NB4 (cell line): ENCODE results near the gene FBN1.

ENCODE experiments used
- DNase-seq: peaks from one replicate; pipeline ENCODE4 v3.0.0; 2010; ENCODE audit warnings: low read depth
- H3K4me3 ChIP-seq: one replicate; pipeline ENCODE4 v1.5.1; 2011; ENCODE audit warnings: mild to moderate bottlenecking, low read depth, low read length, moderate library complexity
- MYC ChIP-seq: IDR thresholded peaks from 2 replicates; pipeline ENCODE4 v1.6.1; 2011; ENCODE audit warnings: low read depth, low read length
- POLR2A ChIP-seq: IDR thresholded peaks from 2 replicates; pipeline ENCODE4 v1.6.1; 2011; ENCODE audit warnings: mild to moderate bottlenecking; ENCODE audit not compliant: insufficient read length; ENCODE audit errors: extremely low read depth
- TF ChIP-seq, protein P1 (sequence below): IDR thresholded peaks from 2 replicates; pipeline ENCODE4 v1.6.1; 2011; ENCODE audit warnings: low read depth, low read length
- TF ChIP-seq, protein P2 (sequence below): IDR thresholded peaks from one replicate; pipeline ENCODE4 v1.5.1; 2012; ENCODE audit warnings: low read depth, low read length

FBN1 gene

DNA sequence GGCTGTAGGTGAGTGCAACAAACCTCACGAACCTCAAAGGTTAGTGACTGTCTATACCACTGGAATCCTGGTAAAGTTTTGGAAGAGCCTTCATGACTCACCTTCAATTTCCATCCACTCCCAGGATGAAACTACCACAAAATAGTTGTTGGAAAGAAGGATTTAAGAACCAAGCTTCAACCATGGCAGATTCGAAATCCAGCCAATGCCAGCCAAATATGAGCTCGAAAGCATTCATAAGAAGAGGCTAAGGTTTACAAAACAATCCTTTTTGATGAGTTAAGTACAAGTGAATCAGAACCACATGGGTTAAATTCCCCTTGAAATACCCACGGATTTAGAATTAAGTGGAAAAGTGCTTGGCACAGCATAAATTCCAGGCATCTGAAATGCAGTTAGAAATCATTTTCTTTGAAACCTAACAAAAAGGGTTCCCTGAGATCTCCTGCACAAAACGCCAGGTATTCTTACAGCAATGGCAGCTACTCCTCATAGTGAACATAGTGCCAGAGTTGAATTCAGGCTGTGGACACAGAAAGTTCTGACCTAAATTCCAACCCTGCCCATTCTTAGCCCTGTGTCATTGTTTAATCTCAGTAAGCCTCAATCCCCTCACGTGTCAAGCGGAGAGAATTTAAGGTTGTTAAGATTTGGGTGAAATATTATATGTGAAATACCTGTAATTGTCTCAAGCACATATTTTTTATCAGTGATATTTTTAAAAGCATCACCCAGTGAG is 89.2 kb downstream of the FBN1 start:
- TF ChIP-seq, protein P1, sequence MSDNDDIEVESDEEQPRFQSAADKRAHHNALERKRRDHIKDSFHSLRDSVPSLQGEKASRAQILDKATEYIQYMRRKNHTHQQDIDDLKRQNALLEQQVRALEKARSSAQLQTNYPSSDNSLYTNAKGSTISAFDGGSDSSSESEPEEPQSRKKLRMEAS, result no peak
- no peak for TF ChIP-seq MYC
- TF ChIP-seq POLR2A, result no peak
- TF ChIP-seq, protein P2, sequence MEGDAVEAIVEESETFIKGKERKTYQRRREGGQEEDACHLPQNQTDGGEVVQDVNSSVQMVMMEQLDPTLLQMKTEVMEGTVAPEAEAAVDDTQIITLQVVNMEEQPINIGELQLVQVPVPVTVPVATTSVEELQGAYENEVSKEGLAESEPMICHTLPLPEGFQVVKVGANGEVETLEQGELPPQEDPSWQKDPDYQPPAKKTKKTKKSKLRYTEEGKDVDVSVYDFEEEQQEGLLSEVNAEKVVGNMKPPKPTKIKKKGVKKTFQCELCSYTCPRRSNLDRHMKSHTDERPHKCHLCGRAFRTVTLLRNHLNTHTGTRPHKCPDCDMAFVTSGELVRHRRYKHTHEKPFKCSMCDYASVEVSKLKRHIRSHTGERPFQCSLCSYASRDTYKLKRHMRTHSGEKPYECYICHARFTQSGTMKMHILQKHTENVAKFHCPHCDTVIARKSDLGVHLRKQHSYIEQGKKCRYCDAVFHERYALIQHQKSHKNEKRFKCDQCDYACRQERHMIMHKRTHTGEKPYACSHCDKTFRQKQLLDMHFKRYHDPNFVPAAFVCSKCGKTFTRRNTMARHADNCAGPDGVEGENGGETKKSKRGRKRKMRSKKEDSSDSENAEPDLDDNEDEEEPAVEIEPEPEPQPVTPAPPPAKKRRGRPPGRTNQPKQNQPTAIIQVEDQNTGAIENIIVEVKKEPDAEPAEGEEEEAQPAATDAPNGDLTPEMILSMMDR, result no peak
- no peak for DNase-seq
- H3K4me3 ChIP-seq, result no peak overlapping the region

DNA sequence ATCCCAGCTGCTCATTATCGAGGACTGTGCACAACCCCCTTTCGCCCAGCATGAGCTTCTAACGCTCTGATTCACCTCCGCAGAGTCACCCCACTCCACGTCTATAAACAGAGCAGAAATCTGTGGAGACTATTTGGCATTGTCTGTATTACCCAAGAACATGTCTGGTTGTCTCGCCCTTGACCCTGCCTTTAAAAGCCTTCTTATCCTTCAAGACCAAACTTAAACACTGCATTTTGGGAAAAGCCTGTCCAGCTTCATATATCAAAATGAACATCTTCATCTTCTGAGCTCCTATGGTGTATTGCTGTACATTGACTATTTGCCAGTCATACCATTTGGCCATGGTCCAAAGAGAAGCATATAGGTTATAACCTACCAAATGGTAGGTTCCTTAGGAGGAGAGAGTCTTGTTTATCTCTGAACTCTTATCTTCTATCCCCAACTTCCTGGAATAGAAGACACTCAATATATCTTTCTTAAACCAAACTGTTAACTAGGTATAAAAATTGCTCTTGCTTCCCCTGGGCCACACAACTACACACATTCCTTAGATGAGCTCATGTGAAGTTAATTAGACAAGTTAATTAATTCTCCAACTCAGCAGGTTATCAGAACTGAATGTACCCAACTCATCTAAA is 90.1 kb downstream of the FBN1 start:
- no peak for TF ChIP-seq POLR2A
- no peak for TF ChIP-seq MYC
- TF ChIP-seq, protein P1, result no peak
- TF ChIP-seq, protein P2, result no peak
- DNase-seq, result no peak
- no peak overlapping the region for H3K4me3 ChIP-seq

DNA sequence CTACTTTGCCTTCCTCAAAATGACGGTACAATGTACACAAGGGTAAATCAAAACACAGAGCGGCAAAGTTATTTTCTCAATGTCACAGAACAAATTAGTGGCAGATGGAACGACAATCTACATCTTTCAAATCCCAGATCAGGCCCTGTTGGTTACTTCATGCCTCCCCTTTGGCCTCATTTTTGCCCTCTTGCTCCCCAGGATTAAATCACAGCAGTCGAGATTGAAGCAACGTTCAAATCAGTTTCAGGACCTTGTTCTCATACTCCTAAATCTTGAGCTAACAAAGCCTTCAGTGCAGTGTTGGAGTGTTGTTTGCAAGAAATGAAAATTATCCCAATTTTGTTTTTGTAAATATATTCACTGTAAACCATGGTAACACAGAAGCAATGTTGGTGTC is 91.4 kb downstream of the FBN1 start:
- TF ChIP-seq MYC (no peak), POLR2A (no peak)
- TF ChIP-seq, protein P2, result no peak
- TF ChIP-seq, protein P1, result no peak
- no peak overlapping the region for H3K4me3 ChIP-seq
- no peak for DNase-seq

DNA sequence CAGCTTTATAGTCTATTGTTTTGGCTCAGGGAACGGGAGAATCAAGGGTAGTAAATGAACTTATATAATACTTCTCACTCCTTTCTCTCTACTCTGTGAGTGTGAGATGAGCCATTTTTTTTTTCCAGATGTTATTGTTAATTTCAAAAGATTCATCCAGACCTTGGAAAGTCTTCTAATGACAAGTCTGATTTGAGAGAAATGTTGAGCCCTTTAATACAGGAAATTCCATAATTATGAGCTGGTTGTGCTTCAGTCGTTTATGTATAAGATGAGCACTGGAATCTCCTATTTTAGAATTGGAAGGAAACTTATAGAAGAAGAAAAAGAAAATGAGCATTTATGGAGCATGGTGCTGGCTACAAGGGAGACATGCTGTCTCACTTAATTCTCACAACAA is 92.0 kb downstream of the FBN1 start:
- no peak for DNase-seq
- TF ChIP-seq, protein P2, result no peak
- no peak for TF ChIP-seq MYC
- no peak for TF ChIP-seq POLR2A
- TF ChIP-seq, protein P1, result no peak
- no peak overlapping the region for H3K4me3 ChIP-seq

DNA sequence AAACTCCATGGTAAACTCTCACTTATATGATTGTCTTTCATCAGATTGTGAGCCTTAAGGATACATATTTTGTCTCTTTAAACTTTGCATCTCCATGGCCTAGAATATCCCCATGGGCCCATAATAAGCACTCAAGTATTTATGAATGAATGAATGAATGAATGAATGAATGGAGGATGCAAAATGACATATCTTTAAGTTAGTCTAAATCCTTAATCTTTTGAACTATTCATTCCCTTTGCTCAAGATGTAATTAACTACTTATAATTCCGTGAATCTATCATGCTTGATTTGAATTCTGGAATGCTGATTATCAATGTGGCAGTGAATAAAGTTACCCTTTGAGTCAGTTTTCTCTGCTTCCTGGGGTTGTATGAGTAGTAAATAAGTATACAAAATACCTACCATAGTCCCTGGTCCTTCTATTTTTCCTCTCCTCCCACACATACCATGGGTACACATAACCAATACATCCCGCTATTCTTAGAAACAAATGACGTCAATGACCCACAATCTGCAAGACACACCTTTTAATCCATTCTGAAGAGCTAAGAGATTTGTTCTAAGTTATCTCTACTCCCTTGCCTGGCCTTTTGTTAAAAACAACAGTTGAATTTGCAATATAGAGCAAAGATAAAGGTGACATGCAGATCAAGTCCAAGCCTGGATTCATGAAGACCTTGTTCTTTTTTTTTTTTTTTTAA is 94.5 kb downstream of the FBN1 start:
- H3K4me3 ChIP-seq, result no peak overlapping the region
- DNase-seq, result no peak
- TF ChIP-seq, protein P2, result no peak
- TF ChIP-seq MYC (no peak), POLR2A (no peak)
- TF ChIP-seq, protein P1, result no peak
